AG08396 (cell line): ENCODE measurements around the gene GNAI3.

Experiments
- DNase-seq: peaks from one replicate; pipeline ENCODE4 v3.0.0; 2012; ENCODE audit warnings: low spot score, mixed read lengths

The GNAI3 gene

GRCh38 chr1:109598655-109599054 lies 50.2 kb downstream of the GNAI3 start:
- DNase-seq, result no peak

DNA sequence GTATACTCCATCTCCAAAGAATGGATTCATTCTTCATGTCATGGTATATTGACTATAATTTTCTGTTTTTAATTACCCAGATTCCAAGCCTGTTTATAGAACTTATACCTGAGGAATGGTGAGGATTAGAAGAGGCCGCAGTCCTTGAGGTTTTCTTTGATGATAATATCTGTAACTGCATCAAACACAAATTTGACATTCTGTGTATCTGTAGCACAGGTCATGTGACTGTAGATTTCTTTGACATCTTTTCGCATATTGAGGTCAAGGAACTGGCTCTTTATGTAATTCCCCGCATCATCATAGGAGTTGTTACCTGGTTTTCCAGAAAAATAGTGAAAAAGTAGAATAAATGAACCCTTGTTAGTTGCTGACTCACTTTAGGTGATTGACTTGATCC lies 54.8 kb downstream of the GNAI3 start:
- DNase-seq, result no peak

DNA sequence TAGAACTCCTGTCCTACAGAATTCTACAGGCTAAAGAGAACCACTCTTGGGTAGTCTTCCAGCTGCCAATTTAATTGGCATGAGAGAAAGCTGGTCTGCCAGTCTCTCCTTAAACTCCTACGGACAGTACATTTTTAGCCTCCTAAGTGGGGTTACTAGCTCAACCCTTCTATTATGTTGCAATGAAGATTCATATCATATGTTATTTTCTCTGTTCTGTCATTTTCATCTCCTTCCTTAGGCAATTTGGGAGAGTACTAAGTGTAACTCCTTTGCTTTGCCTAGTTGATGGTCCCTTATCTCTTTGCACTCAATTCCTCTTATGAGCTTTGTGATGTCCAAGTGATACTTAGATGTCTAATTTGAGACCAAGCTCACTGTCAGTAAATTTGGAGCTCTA lies 57.0 kb downstream of the GNAI3 start:
- no peak for DNase-seq

- DNase-seq, result no peak
Observed at GRCh38 chr1:109609881-109610280, 61.5 kb downstream of the GNAI3 start.

DNA sequence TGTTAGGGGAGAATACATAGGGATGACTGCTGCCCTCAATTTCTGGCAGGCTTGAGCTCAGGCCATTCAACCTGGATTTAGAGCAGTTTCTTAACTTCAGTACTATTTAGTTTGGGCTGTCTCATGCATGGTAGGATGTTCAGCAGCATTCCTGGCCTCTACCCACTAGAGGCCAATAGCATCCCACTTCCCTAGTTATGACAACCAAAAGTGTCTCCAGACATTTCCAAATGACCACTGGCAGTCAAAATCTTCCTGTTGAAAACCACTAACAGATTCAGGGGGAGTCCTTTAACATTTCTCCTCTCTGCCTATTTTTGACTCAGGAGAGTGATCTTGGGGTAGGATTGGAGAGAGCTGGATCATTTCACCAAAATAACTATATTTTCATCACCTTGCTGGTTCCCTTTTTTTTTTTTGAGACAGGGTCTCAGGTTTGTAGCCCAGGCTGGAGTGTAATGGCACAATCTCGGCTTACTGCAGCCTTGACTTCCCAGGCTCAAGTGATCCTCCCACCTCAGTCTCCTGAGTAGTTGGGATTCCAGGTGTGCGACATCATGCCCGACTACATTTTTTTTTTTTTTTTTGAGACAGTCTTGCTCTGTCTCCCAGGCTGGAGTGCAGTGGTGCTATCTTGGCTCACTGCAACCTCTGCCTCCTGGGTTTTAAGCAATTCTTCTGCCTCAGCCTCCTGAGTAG lies 62.3 kb downstream of the GNAI3 start:
- DNase-seq, result no peak

- DNase-seq, result no peak
Observed at GRCh38 chr1:109611308-109611990, 63.0 kb downstream of the GNAI3 start.

DNA sequence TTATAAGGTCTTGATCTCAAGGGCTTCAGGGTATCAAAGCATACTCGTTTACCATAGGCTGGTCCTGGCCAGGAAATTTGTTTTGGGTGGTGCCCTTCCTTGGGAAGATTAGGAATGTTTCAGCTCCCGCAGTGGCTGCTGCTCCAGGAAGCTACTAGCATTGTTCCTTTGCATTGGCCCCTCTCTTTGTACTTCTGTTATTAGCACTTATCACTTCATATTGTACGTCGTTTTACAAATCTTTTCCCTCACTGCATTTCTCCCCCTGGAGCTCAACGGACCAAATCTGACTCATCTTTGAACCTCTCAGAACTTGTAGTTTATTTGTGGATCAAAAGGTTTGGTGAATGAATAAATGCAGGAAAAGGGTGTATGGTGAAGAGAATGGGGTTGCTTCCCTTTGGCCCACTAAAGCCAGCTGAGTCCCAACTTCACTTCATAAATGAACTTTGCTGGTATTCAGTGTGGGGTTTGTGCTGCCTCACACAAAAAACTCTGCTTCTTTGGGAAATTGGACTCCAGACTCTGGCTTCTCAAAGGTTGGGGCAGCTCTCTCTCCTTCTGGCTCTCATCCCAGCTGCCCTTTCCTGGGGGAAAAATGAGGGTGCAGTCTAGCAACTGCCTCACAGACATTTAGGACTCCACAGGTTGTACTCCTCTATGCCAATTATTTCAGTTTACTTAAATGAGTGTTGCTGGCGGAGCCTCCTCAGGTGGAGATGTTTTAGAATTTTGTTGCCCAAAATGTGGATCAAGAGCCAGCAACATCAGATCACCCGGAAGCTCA lies 65.1 kb downstream of the GNAI3 start:
- DNase-seq, result no peak

DNA sequence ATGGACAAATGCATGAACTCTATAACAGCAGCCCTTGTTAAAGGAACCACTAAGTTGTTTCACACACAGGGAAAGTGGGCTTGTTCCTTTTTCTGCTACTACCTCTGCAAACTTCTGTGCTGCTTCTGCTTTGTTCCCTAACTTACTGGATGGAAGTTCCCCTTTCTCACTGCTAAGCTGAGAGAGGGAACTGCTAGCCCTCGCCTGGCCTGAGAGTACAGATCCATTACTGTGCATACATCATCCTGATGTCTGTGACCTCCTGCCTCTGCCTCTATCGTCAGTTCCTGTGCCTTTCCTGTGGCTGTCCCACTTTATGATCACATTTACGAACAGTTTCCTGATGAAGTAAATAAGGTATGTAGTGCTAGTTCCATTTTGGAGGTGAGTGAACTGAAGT lies 67.5 kb downstream of the GNAI3 start:
- no peak for DNase-seq

DNA sequence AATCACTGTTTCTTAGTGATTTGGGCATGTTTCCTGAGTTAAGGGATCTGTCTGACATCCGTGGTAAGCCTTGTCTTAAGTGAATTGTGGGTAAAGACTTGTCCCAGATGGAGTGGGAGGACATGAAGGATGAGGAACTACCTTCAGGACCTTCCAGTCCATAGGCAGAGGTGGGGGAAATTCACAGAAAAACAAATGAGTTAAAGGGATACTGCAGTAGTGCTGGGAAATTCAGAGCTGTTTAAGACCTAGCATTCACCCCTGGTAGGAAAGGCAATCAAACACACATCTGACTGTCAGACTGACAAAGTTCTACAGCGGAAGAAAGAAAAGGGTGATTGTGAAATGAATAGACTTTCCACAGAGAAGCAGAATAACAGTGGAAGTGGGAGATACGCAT lies 68.0 kb downstream of the GNAI3 start:
- DNase-seq, result no peak

DNA sequence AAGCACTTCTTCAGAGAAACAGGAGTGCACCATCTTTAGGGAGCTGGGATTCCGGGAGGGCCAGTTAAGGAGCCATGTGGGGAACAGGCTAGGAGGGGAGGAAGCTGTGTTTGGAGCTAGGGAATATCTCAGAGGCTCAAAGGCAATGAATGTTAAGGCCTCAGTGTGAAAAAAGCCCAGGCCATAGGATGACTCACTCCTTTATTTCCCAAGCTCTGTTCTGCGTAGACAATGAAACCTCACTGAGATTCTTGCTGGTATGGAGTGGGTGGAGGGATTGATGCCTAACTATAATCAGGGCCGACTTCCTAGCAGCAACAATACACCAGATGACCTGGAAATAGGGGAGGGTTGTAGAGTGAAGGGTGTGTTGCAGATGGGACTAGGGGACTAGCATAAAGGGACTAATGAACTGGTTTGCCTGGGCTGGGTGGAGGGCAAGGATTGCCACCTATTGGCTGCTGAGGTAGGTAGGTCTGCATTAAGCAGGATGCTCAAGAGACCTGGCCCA lies 68.9 kb downstream of the GNAI3 start:
- peak; percentile 74 for DNase-seq

GRCh38 chr1:109618661-109619575 lies 70.5 kb downstream of the GNAI3 start:
- DNase-seq, result no peak

GRCh38 chr1:109619576-109620400 lies 71.4 kb downstream of the GNAI3 start, which contains the start of the genes AMPD2 and GNAT2:
AMPD2 (plus strand) TSS chr1:109619837; CDS start chr1:109621176, 1,339 bp downstream.
GNAT2 (minus strand) TSS chr1:109619616; CDS start chr1:109612870, 6,746 bp downstream.
- peak; percentile 89 for DNase-seq

DNA sequence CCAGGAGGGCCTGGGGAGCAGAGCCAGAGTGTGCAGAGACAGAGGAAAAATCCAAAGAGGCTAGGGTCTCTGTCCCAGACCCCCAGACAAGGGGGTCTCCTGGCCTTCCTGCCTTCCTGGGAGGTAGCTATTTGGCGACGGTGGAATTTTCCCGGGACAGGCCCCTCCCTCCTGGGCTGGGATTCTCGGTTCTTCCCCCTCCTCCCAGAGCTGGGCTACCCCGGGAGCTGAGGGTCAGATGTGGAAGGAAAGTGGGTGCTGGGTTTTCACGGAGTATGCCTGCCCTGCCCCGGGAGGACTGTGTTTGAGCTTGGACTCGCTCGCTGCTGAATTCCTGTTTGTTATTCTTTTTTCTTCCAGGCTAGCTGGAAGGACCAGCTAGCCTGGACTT lies 72.0 kb downstream of the GNAI3 start:
- peak; percentile 82 for DNase-seq

DNA sequence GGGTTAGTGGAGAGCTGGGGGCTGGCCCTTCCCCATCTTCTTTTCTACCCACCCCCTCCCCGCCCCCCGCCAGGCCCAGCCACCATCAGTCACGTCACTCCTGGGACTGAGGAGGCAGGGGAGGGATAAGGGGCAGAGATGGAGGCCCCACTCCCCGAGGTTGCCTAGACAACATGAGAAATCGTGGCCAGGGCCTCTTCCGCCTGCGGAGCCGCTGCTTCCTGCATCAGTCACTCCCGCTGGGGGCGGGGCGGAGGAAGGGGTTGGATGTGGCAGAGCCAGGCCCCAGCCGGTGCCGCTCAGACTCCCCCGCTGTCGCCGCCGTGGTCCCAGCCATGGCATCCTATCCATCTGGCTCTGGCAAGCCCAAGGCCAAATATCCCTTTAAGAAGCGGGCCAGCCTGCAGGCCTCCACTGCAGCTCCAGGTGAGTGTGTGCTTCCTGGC lies 72.4 kb downstream of the GNAI3 start:
- DNase-seq, result peak; percentile 96

- peak; percentile 55 for DNase-seq
Observed at GRCh38 chr1:109621379-109622136, 73.1 kb downstream of the GNAI3 start.

DNA sequence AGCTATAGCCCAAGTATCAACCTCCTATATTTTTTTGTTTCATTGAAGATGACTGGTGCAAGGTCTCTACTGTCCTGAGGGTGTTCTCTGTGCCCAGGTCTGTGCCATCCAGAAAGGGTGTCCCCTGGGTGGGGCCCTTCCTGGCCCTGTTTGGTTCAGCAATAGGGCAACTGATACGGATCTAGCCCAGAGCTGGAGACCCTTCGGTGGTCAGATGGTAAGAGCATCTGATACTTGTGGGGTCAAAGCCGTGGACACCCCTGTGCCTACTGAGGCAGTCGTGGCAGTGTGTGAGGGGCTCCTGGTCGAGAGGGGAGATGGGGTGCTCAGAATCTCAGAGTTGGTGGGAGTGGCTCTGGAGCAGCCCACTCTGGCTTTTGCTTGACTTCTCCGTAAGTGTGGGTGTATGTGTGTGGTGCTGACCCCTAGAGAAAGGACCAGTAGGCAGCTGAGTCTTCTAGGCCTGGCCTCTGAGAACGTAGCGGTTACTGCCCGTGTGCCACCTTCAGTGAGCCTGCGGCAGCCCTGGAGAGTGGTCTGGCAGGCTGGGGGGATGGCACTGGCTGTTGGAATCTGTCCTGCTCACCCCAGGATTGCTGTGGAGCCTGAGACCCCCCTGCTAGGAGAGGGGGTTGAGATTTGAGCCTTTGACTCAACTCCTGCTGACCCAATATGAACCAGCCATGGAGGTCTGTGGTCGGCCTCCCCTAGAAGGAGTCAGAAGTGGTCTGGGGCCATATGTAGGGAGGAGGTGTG lies 73.9 kb downstream of the GNAI3 start:
- DNase-seq, result no peak

GRCh38 chr1:109622895-109623294 lies 74.5 kb downstream of the GNAI3 start:
- DNase-seq, result no peak

DNA sequence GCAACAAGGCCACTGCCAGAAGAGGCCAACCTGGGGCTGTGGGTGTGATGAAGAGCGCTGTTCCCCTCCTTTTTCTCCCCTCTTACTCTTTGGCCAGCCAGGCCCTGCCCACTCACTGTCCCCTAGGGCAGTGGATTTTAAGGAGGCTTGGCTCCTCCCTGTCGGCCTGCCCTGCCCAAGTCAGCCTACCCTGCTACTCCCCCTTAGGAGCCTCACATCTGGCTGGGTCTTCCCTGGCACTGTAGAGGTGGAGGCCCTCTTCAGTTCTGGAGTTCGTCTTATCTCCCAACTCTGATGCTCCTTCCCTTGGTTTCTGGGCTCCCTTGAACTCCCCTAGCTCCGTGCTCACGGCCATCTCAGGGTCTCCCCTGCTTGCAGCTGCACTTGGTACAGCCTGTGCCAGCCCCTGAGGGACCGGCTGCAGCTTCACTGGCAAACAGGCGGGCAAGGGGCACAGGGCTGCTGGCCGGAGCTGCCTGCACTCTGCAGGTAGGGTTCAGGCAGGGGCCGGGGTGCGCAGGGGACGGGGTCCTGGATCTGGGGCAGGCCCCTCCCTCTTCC lies 75.3 kb downstream of the GNAI3 start:
- DNase-seq, result no peak
